MG63 (cell line): ENCODE data around the gene ANKS1B. TPM values are rescaled to one million over a fixed set of nuclear protein-coding genes. Genes with fewer than 3 reads are reported as not detected.
A peak's percentile ranks its signal among the peaks of the same experiment; 100 is the strongest.

ENCODE experiments used
- DNase-seq: peaks from one replicate; pipeline ENCODE4 v3.0.0-alpha.2; 2020
- H3K27me3 ChIP-seq: fragments of 250-450 bp; sonication (Bioruptor Pico); 2 replicates; pipeline ENCODE4 v1.5.1; 2020; ENCODE audit warnings: mild to moderate bottlenecking, moderate library complexity
- H3K36me3 ChIP-seq: fragments of 250-450 bp; sonication (Bioruptor Pico); 2 replicates; pipeline ENCODE4 v1.5.1; 2020; ENCODE audit warnings: mild to moderate bottlenecking, moderate library complexity
- H3K4me3 ChIP-seq: fragments of 250-450 bp; sonication (Bioruptor Pico); 2 replicates; pipeline ENCODE4 v1.5.1; 2020; ENCODE audit warnings: mild to moderate bottlenecking, moderate library complexity
- H3K9me3 ChIP-seq: fragments of 250-450 bp; sonication (Bioruptor Pico); 2 replicates; pipeline ENCODE4 v1.5.1; 2020; ENCODE audit warnings: mild to moderate bottlenecking, moderate library complexity
- total RNA-seq: library from RNA; depleted of rRNA; stranded (reverse); fragments of >200 nt; shearing (Covaris generic); gene quantifications from 2 replicates; pipeline ENCODE4 v1.2.3, GENCODE V29; 2014; ENCODE audit warnings: low replicate concordance

Gene ANKS1B
- total RNA-seq, 1 experiment from 2014 or later = 0.10 TPM

GRCh38 chr12:99915251-99916082 is 69.3 kb downstream of the ANKS1B start:
- Histone ChIP-seq H3K36me3 (no peaks in the 10 kb centered on the region), H3K4me3 (no peak overlapping the region), H3K9me3 (no peaks in the 10 kb centered on the region), H3K27me3 (no peaks in the 10 kb centered on the region)
- DNase-seq = no peak

- no peak overlapping the region for H3K4me3 ChIP-seq
- H3K36me3 ChIP-seq = no peaks in the 10 kb centered on the region
- no peaks in the 10 kb centered on the region for H3K9me3 ChIP-seq
- H3K27me3 ChIP-seq = no peaks in the 10 kb centered on the region
- DNase-seq = no peak
These were observed 70.5 kb downstream of the ANKS1B start for GRCh38 chr12:99914206-99914605.

GRCh38 chr12:99911967-99912366 is 72.8 kb downstream of the ANKS1B start:
- Histone ChIP-seq H3K36me3 (no peaks in the 10 kb centered on the region), H3K9me3 (no peaks in the 10 kb centered on the region), H3K4me3 (0 out of 2 replicates have a peak overlapping the region, but pooled peaks have one; percentile 6), H3K27me3 (no peaks in the 10 kb centered on the region)
- DNase-seq = no peak

GRCh38 chr12:99911081-99911480 is 73.7 kb downstream of the ANKS1B start:
- peak; percentile 74 for DNase-seq

GRCh38 chr12:99910342-99910741 is 74.4 kb downstream of the ANKS1B start:
- no peaks in the 10 kb centered on the region for H3K27me3 ChIP-seq
- H3K9me3 ChIP-seq = no peaks in the 10 kb centered on the region
- no peak for DNase-seq
- no peak overlapping the region for H3K4me3 ChIP-seq
- H3K36me3 ChIP-seq = no peaks in the 10 kb centered on the region

More at GRCh38 chr12:99911081-99911480, 73.7 kb downstream of the ANKS1B start:
- H3K27me3 ChIP-seq = no peaks in the 10 kb centered on the region
- no peaks in the 10 kb centered on the region for H3K36me3 ChIP-seq
- H3K9me3 ChIP-seq = no peaks in the 10 kb centered on the region
- H3K4me3 ChIP-seq = no peak overlapping the region

- Histone ChIP-seq H3K9me3 (no peaks in the 10 kb centered on the region), H3K4me3 (no peak overlapping the region), H3K27me3 (no peaks in the 10 kb centered on the region), H3K36me3 (no peaks in the 10 kb centered on the region)
- DNase-seq = no peak
These were observed 77.8 kb downstream of the ANKS1B start for GRCh38 chr12:99906786-99907579.

GRCh38 chr12:99901181-99901580 is 83.6 kb downstream of the ANKS1B start:
- H3K27me3 ChIP-seq = no peaks in the 10 kb centered on the region
- no peaks in the 10 kb centered on the region for H3K9me3 ChIP-seq
- no peak for DNase-seq
- no peaks in the 10 kb centered on the region for H3K36me3 ChIP-seq
- no peak overlapping the region for H3K4me3 ChIP-seq

- no peaks in the 10 kb centered on the region for H3K9me3 ChIP-seq
- H3K36me3 ChIP-seq = no peaks in the 10 kb centered on the region
- H3K4me3 ChIP-seq = no peak overlapping the region
- DNase-seq = no peak
- no peaks in the 10 kb centered on the region for H3K27me3 ChIP-seq
These were observed 86.1 kb downstream of the ANKS1B start for GRCh38 chr12:99898645-99899044.

- no peaks in the 10 kb centered on the region for H3K36me3 ChIP-seq
- H3K27me3 ChIP-seq = no peaks in the 10 kb centered on the region
- no peaks in the 10 kb centered on the region for H3K9me3 ChIP-seq
- DNase-seq = no peak
- H3K4me3 ChIP-seq = no peak overlapping the region
These were observed 105.3 kb downstream of the ANKS1B start for GRCh38 chr12:99879439-99879838.

GRCh38 chr12:99875081-99875480 is 109.7 kb downstream of the ANKS1B start:
- no peaks in the 10 kb centered on the region for H3K36me3 ChIP-seq
- no peak overlapping the region for H3K4me3 ChIP-seq
- no peaks in the 10 kb centered on the region for H3K27me3 ChIP-seq
- H3K9me3 ChIP-seq = no peaks in the 10 kb centered on the region
- no peak for DNase-seq

GRCh38 chr12:99870085-99870484 is 114.7 kb downstream of the ANKS1B start:
- Histone ChIP-seq H3K27me3 (no peaks in the 10 kb centered on the region), H3K4me3 (no peak overlapping the region), H3K9me3 (no peaks in the 10 kb centered on the region), H3K36me3 (no peaks in the 10 kb centered on the region)
- no peak for DNase-seq

- no peak overlapping the region for H3K4me3 ChIP-seq
- no peaks in the 10 kb centered on the region for H3K27me3 ChIP-seq
- H3K36me3 ChIP-seq = no peaks in the 10 kb centered on the region
- H3K9me3 ChIP-seq = no peaks in the 10 kb centered on the region
- DNase-seq = no peak
These were observed 123.0 kb downstream of the ANKS1B start for GRCh38 chr12:99861731-99862130.

- no peak for DNase-seq
- no peaks in the 10 kb centered on the region for H3K27me3 ChIP-seq
- H3K4me3 ChIP-seq = no peak overlapping the region
- no peaks in the 10 kb centered on the region for H3K36me3 ChIP-seq
- H3K9me3 ChIP-seq = no peaks in the 10 kb centered on the region
These were observed 125.6 kb downstream of the ANKS1B start for GRCh38 chr12:99859126-99859525.

GRCh38 chr12:99852666-99853065 is 132.1 kb downstream of the ANKS1B start:
- Histone ChIP-seq H3K9me3 (no peaks in the 10 kb centered on the region), H3K27me3 (no peaks in the 10 kb centered on the region), H3K36me3 (no peaks in the 10 kb centered on the region), H3K4me3 (no peak overlapping the region)
- DNase-seq = no peak

GRCh38 chr12:99847936-99848335 is 136.8 kb downstream of the ANKS1B start:
- no peak for DNase-seq
- Histone ChIP-seq H3K27me3 (no peaks in the 10 kb centered on the region), H3K36me3 (no peaks in the 10 kb centered on the region), H3K9me3 (no peaks in the 10 kb centered on the region), H3K4me3 (no peak overlapping the region)

GRCh38 chr12:99834710-99835109 is 150.0 kb downstream of the ANKS1B start:
- Histone ChIP-seq H3K36me3 (no peaks in the 10 kb centered on the region), H3K4me3 (no peak overlapping the region)

GRCh38 chr12:99833397-99833796 is 151.3 kb downstream of the ANKS1B start:
- no peaks in the 10 kb centered on the region for H3K27me3 ChIP-seq
- H3K9me3 ChIP-seq = no peaks in the 10 kb centered on the region
- H3K4me3 ChIP-seq = no peak overlapping the region
- no peak for DNase-seq
- H3K36me3 ChIP-seq = no peaks in the 10 kb centered on the region

More at GRCh38 chr12:99834710-99835109, 150.0 kb downstream of the ANKS1B start:
- no peak for DNase-seq
- H3K27me3 ChIP-seq = no peaks in the 10 kb centered on the region
- no peaks in the 10 kb centered on the region for H3K9me3 ChIP-seq
